ENCODE results near the gene ACYP1. TPM values are rescaled to one million over a fixed set of nuclear protein-coding genes. Genes with fewer than 3 reads are reported as not detected.

ACYP1 gene
- total and polyA plus RNA-seq, 2 experiments from 2014 or later: 41.3 to 61.5 TPM

GRCh38 chr14:75090353-75090752, 26.5 kb upstream of the ACYP1 start:
- H3K4me1 ChIP-seq (ENCODE audit: low read depth): no peaks in the 10 kb centered on the region
- H3K27ac ChIP-seq: no peak overlapping the region
- DNase-seq (ENCODE audit: low read depth in 1 of 2, low spot score in 1 of 2): no peak
- H3K27me3 ChIP-seq: no peaks in the 10 kb centered on the region
- no peak for TF ChIP-seq CTCF (IDR thresholded peaks at IDR 0.05; ENCODE audit: low read depth, low read length)
- no peaks in the 10 kb centered on the region for H3K9me3 ChIP-seq (ENCODE audit: low read depth)
- H3K36me3 ChIP-seq: peaks cover 65% of the 10 kb centered on the region
- no peak overlapping the region for H3K4me3 ChIP-seq

GRCh38 chr14:75088566-75089373, 24.9 kb upstream of the ACYP1 start:
- peak; percentile 77 for TF ChIP-seq CTCF (IDR thresholded peaks at IDR 0.05; ENCODE audit: low read depth, low read length)
- DNase-seq (ENCODE audit: low read depth in 1 of 2, low spot score in 1 of 2): peak; percentile 71 to 78
- H3K4me3 ChIP-seq: no peak overlapping the region
- no peaks in the 10 kb centered on the region for H3K9me3 ChIP-seq (ENCODE audit: low read depth)
- no peaks in the 10 kb centered on the region for H3K4me1 ChIP-seq (ENCODE audit: low read depth)
- H3K27me3 ChIP-seq: no peaks in the 10 kb centered on the region
- peaks cover 64% of the 10 kb centered on the region for H3K36me3 ChIP-seq
- H3K27ac ChIP-seq: no peak overlapping the region

- H3K27ac ChIP-seq: no peak overlapping the region
- no peak for TF ChIP-seq CTCF (IDR thresholded peaks at IDR 0.05; ENCODE audit: low read depth, low read length)
- no peaks in the 10 kb centered on the region for H3K9me3 ChIP-seq (ENCODE audit: low read depth)
- DNase-seq (ENCODE audit: low read depth in 1 of 2, low spot score in 1 of 2): no peak
- H3K4me1 ChIP-seq (ENCODE audit: low read depth): no peaks in the 10 kb centered on the region
- H3K4me3 ChIP-seq: no peak overlapping the region
- H3K27me3 ChIP-seq: no peaks in the 10 kb centered on the region
- peaks cover 62% of the 10 kb centered on the region for H3K36me3 ChIP-seq
These were observed 24.3 kb upstream of the ACYP1 start for GRCh38 chr14:75088153-75088552.

GRCh38 chr14:75084513-75084912, 20.7 kb upstream of the ACYP1 start:
- Histone ChIP-seq H3K27ac (no peak overlapping the region), H3K9me3 (ENCODE audit: low read depth) (no peaks in the 10 kb centered on the region), H3K27me3 (no peaks in the 10 kb centered on the region), H3K4me1 (ENCODE audit: low read depth) (no peaks in the 10 kb centered on the region), H3K36me3 (peaks cover 58% of the 10 kb centered on the region), H3K4me3 (no peak overlapping the region)
- no peak for DNase-seq (ENCODE audit: low read depth in 1 of 2, low spot score in 1 of 2)
- no peak for TF ChIP-seq CTCF (IDR thresholded peaks at IDR 0.05; ENCODE audit: low read depth, low read length)

GRCh38 chr14:75083271-75083670, 19.4 kb upstream of the ACYP1 start:
- Histone ChIP-seq H3K9me3 (ENCODE audit: low read depth) (no peaks in the 10 kb centered on the region), H3K27ac (no peak overlapping the region)
- no peak for TF ChIP-seq CTCF (IDR thresholded peaks at IDR 0.05; ENCODE audit: low read depth, low read length)

More at GRCh38 chr14:75083271-75083670, 19.4 kb upstream of the ACYP1 start:
- H3K4me1 ChIP-seq (ENCODE audit: low read depth): no peaks in the 10 kb centered on the region
- no peaks in the 10 kb centered on the region for H3K27me3 ChIP-seq
- no peak for DNase-seq (ENCODE audit: low read depth in 1 of 2, low spot score in 1 of 2)
- H3K4me3 ChIP-seq: no peak overlapping the region
- peaks cover 56% of the 10 kb centered on the region for H3K36me3 ChIP-seq
